NB4 (cell line): Measurements from ENCODE around the gene SLC39A12.

Source experiments
- DNase-seq: peaks from one replicate; pipeline ENCODE4 v3.0.0; 2010; ENCODE audit warnings: low read depth
- H3K4me3 ChIP-seq: one replicate; pipeline ENCODE4 v1.5.1; 2011; ENCODE audit warnings: mild to moderate bottlenecking, low read depth, low read length, moderate library complexity
- MYC ChIP-seq: IDR thresholded peaks from 2 replicates; pipeline ENCODE4 v1.6.1; 2011; ENCODE audit warnings: low read depth, low read length
- POLR2A ChIP-seq: IDR thresholded peaks from 2 replicates; pipeline ENCODE4 v1.6.1; 2011; ENCODE audit warnings: mild to moderate bottlenecking; ENCODE audit not compliant: insufficient read length; ENCODE audit errors: extremely low read depth
- TF ChIP-seq, protein P1 (sequence below): IDR thresholded peaks from 2 replicates; pipeline ENCODE4 v1.6.1; 2011; ENCODE audit warnings: low read depth, low read length
- TF ChIP-seq, protein P2 (sequence below): IDR thresholded peaks from one replicate; pipeline ENCODE4 v1.5.1; 2012; ENCODE audit warnings: low read depth, low read length

SLC39A12 gene

GRCh38 chr10:17951868-17952371, at the start of gene SLC39A12:
SLC39A12 (plus strand) TSS chr10:17951918; CDS start chr10:17953277, 1,359 bp downstream.
- no peak for DNase-seq
- no peak within 1 kb of the TSS for H3K4me3 ChIP-seq
- TF ChIP-seq POLR2A = no peak
- no peak for TF ChIP-seq MYC
- TF ChIP-seq, protein P1, sequence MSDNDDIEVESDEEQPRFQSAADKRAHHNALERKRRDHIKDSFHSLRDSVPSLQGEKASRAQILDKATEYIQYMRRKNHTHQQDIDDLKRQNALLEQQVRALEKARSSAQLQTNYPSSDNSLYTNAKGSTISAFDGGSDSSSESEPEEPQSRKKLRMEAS = no peak
- TF ChIP-seq, protein P2, sequence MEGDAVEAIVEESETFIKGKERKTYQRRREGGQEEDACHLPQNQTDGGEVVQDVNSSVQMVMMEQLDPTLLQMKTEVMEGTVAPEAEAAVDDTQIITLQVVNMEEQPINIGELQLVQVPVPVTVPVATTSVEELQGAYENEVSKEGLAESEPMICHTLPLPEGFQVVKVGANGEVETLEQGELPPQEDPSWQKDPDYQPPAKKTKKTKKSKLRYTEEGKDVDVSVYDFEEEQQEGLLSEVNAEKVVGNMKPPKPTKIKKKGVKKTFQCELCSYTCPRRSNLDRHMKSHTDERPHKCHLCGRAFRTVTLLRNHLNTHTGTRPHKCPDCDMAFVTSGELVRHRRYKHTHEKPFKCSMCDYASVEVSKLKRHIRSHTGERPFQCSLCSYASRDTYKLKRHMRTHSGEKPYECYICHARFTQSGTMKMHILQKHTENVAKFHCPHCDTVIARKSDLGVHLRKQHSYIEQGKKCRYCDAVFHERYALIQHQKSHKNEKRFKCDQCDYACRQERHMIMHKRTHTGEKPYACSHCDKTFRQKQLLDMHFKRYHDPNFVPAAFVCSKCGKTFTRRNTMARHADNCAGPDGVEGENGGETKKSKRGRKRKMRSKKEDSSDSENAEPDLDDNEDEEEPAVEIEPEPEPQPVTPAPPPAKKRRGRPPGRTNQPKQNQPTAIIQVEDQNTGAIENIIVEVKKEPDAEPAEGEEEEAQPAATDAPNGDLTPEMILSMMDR = no peak

DNA sequence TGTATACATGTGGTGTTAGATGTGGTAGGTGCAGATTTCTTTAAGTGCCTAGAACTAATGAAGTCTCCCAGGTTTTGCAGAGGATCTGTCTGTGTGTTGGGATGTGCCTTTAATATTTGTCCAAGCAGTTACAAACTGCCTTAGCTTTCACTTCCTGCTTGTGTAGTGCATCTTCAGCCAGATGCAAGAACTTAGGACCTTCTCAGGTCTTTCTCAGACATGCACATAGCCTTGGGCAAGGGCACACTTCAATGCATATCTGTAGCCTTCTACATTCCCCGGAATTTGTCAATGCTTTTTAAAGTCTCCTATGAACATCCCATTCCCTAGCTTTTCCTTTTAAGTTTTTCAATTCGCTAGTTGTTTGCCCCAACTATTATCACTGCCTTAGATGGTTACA, 47.2 kb upstream of the SLC39A12 start:
- TF ChIP-seq, protein P2 = no peak
- TF ChIP-seq POLR2A = no peak
- TF ChIP-seq, protein P1 = no peak
- TF ChIP-seq MYC = no peak
- DNase-seq = no peak

GRCh38 chr10:17905491-17905890, 46.2 kb upstream of the SLC39A12 start:
- no peak for DNase-seq
- TF ChIP-seq, protein P1 = no peak
- TF ChIP-seq POLR2A (no peak), MYC (no peak)
- TF ChIP-seq, protein P2 = no peak

More for the DNA sequence above, 47.2 kb upstream of the SLC39A12 start:
- no peak overlapping the region for H3K4me3 ChIP-seq

GRCh38 chr10:17906002-17906401, 45.7 kb upstream of the SLC39A12 start:
- TF ChIP-seq MYC (no peak), POLR2A (no peak)
- TF ChIP-seq, protein P1 = no peak
- DNase-seq = no peak
- no peak overlapping the region for H3K4me3 ChIP-seq

More at GRCh38 chr10:17905491-17905890, 46.2 kb upstream of the SLC39A12 start:
- no peak overlapping the region for H3K4me3 ChIP-seq

GRCh38 chr10:17907641-17908040, 44.1 kb upstream of the SLC39A12 start:
- no peak for DNase-seq
- no peak overlapping the region for H3K4me3 ChIP-seq
- TF ChIP-seq, protein P1 = no peak
- TF ChIP-seq POLR2A (no peak), MYC (no peak)
- TF ChIP-seq, protein P2 = no peak

GRCh38 chr10:17910125-17910789, 41.5 kb upstream of the SLC39A12 start:
- TF ChIP-seq, protein P2 = peak; percentile 37
- TF ChIP-seq, protein P1 = no peak
- DNase-seq = peak; percentile 44

More at GRCh38 chr10:17910125-17910789, 41.5 kb upstream of the SLC39A12 start:
- no peak overlapping the region for H3K4me3 ChIP-seq
